A549 (cell line): ENCODE data around the gene SLC6A3. TPM values are rescaled to one million over a fixed set of nuclear protein-coding genes. Genes with fewer than 3 reads are reported as not detected.

Source experiments
- ATAC-seq, 2 experiments: fragments of 200-7000 bp in 1 of 2; fragments of >200 bp in 1 of 2; cut with Nextera tagmentation in 1 of 2; cut with Tn5 transposase in 1 of 2; 3 replicates each; pipeline versions ENCODE4 v1.8.0 to v1.9.1; 2018 to 2020; ENCODE audit warnings: mild to moderate bottlenecking in 1 of 2, moderate library complexity in 1 of 2
- CTCF ChIA-PET: fragments of 300-600 bp; sonication (Branson Sonifier 250); formaldehyde crosslinking; extraction: SDS; loops from one replicate; lab custom pipeline; 2021; ENCODE audit warnings: antibody characterized with exemption, inconsistent platforms; lab: Yijun Ruan, JAX
- POLR2A ChIA-PET: fragments of 350-600 bp; formaldehyde crosslinking; extraction: SDS; loops from one replicate; lab custom pipeline; 2021; ENCODE audit warnings: antibody characterized with exemption, inconsistent platforms; lab: Yijun Ruan, JAX
- DNase-seq, 2 experiments: peaks; one replicate each; pipeline versions ENCODE4 v3.0.0 to v3.0.0-alpha.2; 2011 to 2016; ENCODE audit warnings: low read depth in 1 of 2, low spot score in 1 of 2
- FAIRE-seq: peaks from 2 replicates; lab custom pipeline; 2011; peaks lifted over from hg19 to GRCh38; lab: Jason Lieb, UNC
- H3K27ac ChIP-seq, 2 experiments: fragments of >200 bp; sonication (Bioruptor Twin); formaldehyde crosslinking; 3 replicates each; pipeline ENCODE4 v1.5.1; 2016 to 2017
- H3K4me1 ChIP-seq: fragments of >200 bp; sonication (Bioruptor Twin); formaldehyde crosslinking; 3 replicates; pipeline ENCODE4 v1.6.1; 2016
- H3K4me2 ChIP-seq: fragments of >200 bp; sonication (Bioruptor Twin); formaldehyde crosslinking; 3 replicates; pipeline ENCODE4 v1.6.1; 2016
- H3K4me3 ChIP-seq: fragments of >200 bp; sonication (Bioruptor Twin); formaldehyde crosslinking; 3 replicates; pipeline ENCODE4 v1.5.1; 2016
- H3K9me3 ChIP-seq: fragments of >200 bp; sonication (Bioruptor Twin); formaldehyde crosslinking; 3 replicates; pipeline ENCODE4 v1.6.1; 2016
- BCL3 ChIP-seq: fragments of >200 bp; sonication (Bioruptor Twin); formaldehyde crosslinking; IDR thresholded peaks from 3 replicates; pipeline ENCODE4 v1.6.1; 2016
- CBX2 ChIP-seq: fragments of 200-600 bp; sonication (generic); IDR thresholded peaks from 2 replicates; pipeline ENCODE4 v1.6.1; 2016; ENCODE audit warnings: low read depth, mild to moderate bottlenecking, borderline replicate concordance
- CEBPB ChIP-seq, 2 experiments: fragments of >200 bp in 1 of 2; sonication (Bioruptor Twin) in 1 of 2; formaldehyde crosslinking in 1 of 2; IDR thresholded peaks; 2 replicates each; pipeline ENCODE4 v1.6.1; 2012 to 2016
- CHD2 ChIP-seq: fragments of 150-350 bp; IDR thresholded peaks from 2 replicates; pipeline ENCODE4 v1.6.1; 2014; ENCODE audit warnings: low read length; ENCODE audit not compliant: partially characterized antibody
- CHD4 ChIP-seq: fragments of 200-600 bp; sonication (generic); IDR thresholded peaks from 2 replicates; pipeline ENCODE4 v1.6.1; 2016; ENCODE audit warnings: antibody characterized with exemption, mild to moderate bottlenecking, borderline replicate concordance
- CTCF ChIP-seq: fragments of >200 bp; sonication (Bioruptor Twin); formaldehyde crosslinking; IDR thresholded peaks from 3 replicates; pipeline ENCODE4 v1.5.1; 2016
- E2F6 ChIP-seq: IDR thresholded peaks from 2 replicates; pipeline ENCODE4 v1.6.1; 2012; ENCODE audit warnings: low read depth, borderline replicate concordance
- HOXB5 ChIP-seq: fragments of 250-450 bp; sonication (Bioruptor Pico); IDR thresholded peaks from 2 replicates; pipeline ENCODE4 v1.5.0; 2020; ENCODE audit warnings: mild to moderate bottlenecking, moderate library complexity
- MAFK ChIP-seq: fragments of 450-650 bp; IDR thresholded peaks from 2 replicates; pipeline ENCODE4 v1.6.1; 2014; ENCODE audit not compliant: partially characterized antibody
- MAZ ChIP-seq: fragments of 150-350 bp; IDR thresholded peaks from 2 replicates; pipeline ENCODE4 v1.6.1; 2014; ENCODE audit warnings: antibody characterized with exemption, low read depth, low read length, borderline replicate concordance
- MYC ChIP-seq: IDR thresholded peaks from 2 replicates; pipeline ENCODE4 v1.6.1; 2012; ENCODE audit warnings: mild to moderate bottlenecking, inconsistent platforms, low read length, improper control_type of control experiment, borderline replicate concordance
- NR3C1 ChIP-seq: fragments of >200 bp; sonication (Bioruptor Twin); formaldehyde crosslinking; IDR thresholded peaks from 3 replicates; pipeline ENCODE4 v1.6.1; 2017
- POLR2A ChIP-seq: IDR thresholded peaks from 2 replicates; pipeline ENCODE4 v1.6.1; 2012; ENCODE audit warnings: mild to moderate bottlenecking, low read length
- RARB ChIP-seq: fragments of 250-450 bp; sonication (Bioruptor Pico); IDR thresholded peaks from 2 replicates; pipeline ENCODE4 v1.8.0; 2021; ENCODE audit warnings: mild to moderate bottlenecking, moderate library complexity
- RCOR1 ChIP-seq: fragments of 150-350 bp; IDR thresholded peaks from 2 replicates; pipeline ENCODE4 v1.6.1; 2014; ENCODE audit warnings: antibody characterized with exemption, low read length, low read depth
- REST ChIP-seq: fragments of 200-600 bp; sonication (generic); IDR thresholded peaks from 2 replicates; pipeline ENCODE4 v1.6.1; 2016; ENCODE audit warnings: antibody characterized with exemption, mild to moderate bottlenecking, moderate library complexity
- TP53 ChIP-seq: fragments of 250-450 bp; sonication (Bioruptor Pico); IDR thresholded peaks from 2 replicates; pipeline ENCODE4 v1.5.0; 2021; ENCODE audit warnings: mild to moderate bottlenecking, moderate library complexity
- USF2 ChIP-seq: fragments of 450-650 bp; IDR thresholded peaks from 2 replicates; pipeline ENCODE4 v1.6.1; 2014; ENCODE audit warnings: antibody characterized with exemption
- WGBS: methylation state at CpG from one replicate; pipeline ENCODE4 v1.1.6; 2017; ENCODE audit errors: missing lambda C conversion rate; 5-methylcytosine and 5-hydroxymethylcytosine counted together
- polyA plus RNA-seq, 4 experiments: library from polyadenylated mRNA; depleted of rRNA in 3 of 4; stranded (reverse); fragments of >200 nt; fragmentation: RNase III in 1 of 4; extraction: RNeasy Plus Mini Kit Qiagen cat#74134 plus additional on column Dnase treatment in 1 of 4; gene quantifications; 2 replicates in 3 of 4; 3 replicates in 1 of 4; pipeline ENCODE4 v1.2.3, GENCODE V29; 2011 to 2017

The SLC6A3 gene
- polyA plus RNA-seq, 2 of the 4 experiments (the other 2 are of a cell fraction) = 0.05 to 0.06 TPM

- ATAC-seq (no peak), FAIRE-seq (no peak), DNase-seq (no peak)
- ChIA-PET POLR2A (no interaction called here), CTCF (interaction anchor here (1.0 to 2.4 kb wide), 4 partner anchors 15 to 159 kb away, joined by 3 to 10 read pairs (median 4); no protein-coding TSS in a partner anchor)
- Histone ChIP-seq H3K27ac (no peak overlapping the region), H3K4me2 (no peak overlapping the region), H3K4me1 (peaks cover 17% of the 10 kb centered on the region), H3K4me3 (no peak overlapping the region), H3K9me3 (no peaks in the 10 kb centered on the region)
- WGBS = 90% methylated on average over 11 of the region's 15 CpGs
- TF ChIP-seq E2F6 = no peak
- TF ChIP-seq RCOR1 = no peak
- TF ChIP-seq MAZ = no peak
- no peak for TF ChIP-seq MAFK
- no peak for TF ChIP-seq USF2
- TF ChIP-seq CTCF = no peak
- no peak for TF ChIP-seq RARB (CRISPR knock-in tag)
- no peak for TF ChIP-seq POLR2A
- no peak for TF ChIP-seq CHD4
- TF ChIP-seq TP53 (CRISPR knock-in tag) = no peak
- no peak for TF ChIP-seq NR3C1
- TF ChIP-seq CEBPB (IDR thresholded peaks at IDR 0.05) = no peak
- TF ChIP-seq MYC = no peak
- TF ChIP-seq CBX2 = no peak
- TF ChIP-seq HOXB5 (CRISPR knock-in tag) = no peak
- no peak for TF ChIP-seq CHD2
- no peak for TF ChIP-seq REST
- no peak for TF ChIP-seq BCL3
These were observed 40.4 kb upstream of the SLC6A3 start for GRCh38 chr5:1485579-1486118.
